IMR-90 (cell line): ENCODE results near the gene TDRKH. TPM values are rescaled to one million over a fixed set of nuclear protein-coding genes. Genes with fewer than 3 reads are reported as not detected.

ENCODE experiments used
- ATAC-seq: fragments of 200-7000 bp; cut with Tn5 transposase; 2 replicates; pipeline ENCODE4 v1.9.1; 2020; ENCODE audit warnings: low read depth, mild to moderate bottlenecking, moderate library complexity
- BruUV-seq: library from RNA; stranded (reverse); fragments of 400-500 nt; replicated peaks from 2 replicates; lab custom pipeline; 2021; lab: Mats Ljungman, UMichigan
- CTCF ChIA-PET: fragments of 300-600 bp; formaldehyde crosslinking; extraction: SDS; loops from one replicate; lab custom pipeline; 2021; ENCODE audit warnings: antibody characterized with exemption; lab: Yijun Ruan, JAX
- POLR2A ChIA-PET: fragments of 300-600 bp; sonication (Branson Sonifier 250); formaldehyde crosslinking; loops from one replicate; lab custom pipeline; 2022; ENCODE audit warnings: antibody characterized with exemption; ENCODE audit not compliant: unreplicated experiment; lab: Charles Lee
- DNase-seq: peaks from one replicate; pipeline ENCODE4 v3.0.0; 2013
- H2AFZ ChIP-seq: replicated peaks from 2 replicates; pipeline ENCODE3; 2013; ENCODE audit warnings: low read length, mild to moderate bottlenecking; ENCODE audit not compliant: poor library complexity
- H2AK5ac ChIP-seq: 2 replicates; pipeline ENCODE4 v1.6.1; 2013; ENCODE audit warnings: low read depth, low read length, inconsistent platforms
- H2AK9ac ChIP-seq: replicated peaks from 2 replicates; pipeline ENCODE3; 2013; ENCODE audit warnings: mild to moderate bottlenecking, low read depth, low read length, moderate library complexity; ENCODE audit not compliant: poor library complexity
- H2BK120ac ChIP-seq: 2 replicates; pipeline ENCODE4 v1.6.1; 2013; ENCODE audit warnings: low read depth, low read length, inconsistent platforms
- H2BK15ac ChIP-seq: 3 replicates; pipeline ENCODE4 v1.6.1; 2013; ENCODE audit warnings: low read depth, low read length, inconsistent platforms
- H2BK20ac ChIP-seq: 2 replicates; pipeline ENCODE4 v1.6.1; 2013; ENCODE audit warnings: low read depth, mild to moderate bottlenecking, inconsistent platforms, low read length, moderate library complexity
- H2BK5ac ChIP-seq: 2 replicates; pipeline ENCODE4 v1.6.1; 2013; ENCODE audit warnings: mild to moderate bottlenecking, low read depth, low read length, inconsistent platforms; ENCODE audit not compliant: poor library complexity, severe bottlenecking
- H3K14ac ChIP-seq: replicated peaks from 2 replicates; pipeline ENCODE4 v1.6.1; 2013; ENCODE audit warnings: low read depth, low read length, inconsistent platforms
- H3K18ac ChIP-seq: 2 replicates; pipeline ENCODE4 v1.6.1; 2013; ENCODE audit warnings: low read depth, low read length, control low read depth
- H3K23ac ChIP-seq: 2 replicates; pipeline ENCODE4 v1.6.1; 2013; ENCODE audit warnings: low read depth, low read length, inconsistent platforms
- H3K27ac ChIP-seq: 2 replicates; pipeline ENCODE4 v1.5.1; 2013; ENCODE audit warnings: mild to moderate bottlenecking, control low read depth, low read length; ENCODE audit not compliant: insufficient read depth
- H3K27me3 ChIP-seq: 2 replicates; pipeline ENCODE4 v1.6.1; 2013; ENCODE audit warnings: low read length; ENCODE audit not compliant: control insufficient read depth, insufficient read depth
- H3K36me3 ChIP-seq: 2 replicates; pipeline ENCODE4 v1.6.1; 2013; ENCODE audit warnings: low read length, mixed read lengths; ENCODE audit not compliant: control insufficient read depth, insufficient read depth
- H3K4ac ChIP-seq: 2 replicates; pipeline ENCODE4 v1.6.1; 2013; ENCODE audit warnings: low read depth, low read length, inconsistent platforms
- H3K4me1 ChIP-seq: 2 replicates; pipeline ENCODE4 v1.6.1; 2013; ENCODE audit warnings: low read length, mixed read lengths; ENCODE audit not compliant: control insufficient read depth, insufficient read depth
- H3K4me2 ChIP-seq: 2 replicates; pipeline ENCODE4 v1.6.1; 2013; ENCODE audit warnings: low read depth, mild to moderate bottlenecking, control low read depth, low read length, moderate library complexity
- H3K4me3 ChIP-seq: 2 replicates; pipeline ENCODE4 v1.5.1; 2013; ENCODE audit warnings: low read depth, mild to moderate bottlenecking, control low read depth, low read length, moderate library complexity; ENCODE audit not compliant: insufficient read depth
- H3K56ac ChIP-seq: 2 replicates; pipeline ENCODE4 v1.6.1; 2013; ENCODE audit warnings: low read length, inconsistent platforms; ENCODE audit not compliant: insufficient read depth; ENCODE audit errors: extremely low read depth
- H3K79me1 ChIP-seq, 2 experiments: 2 replicates each; pipeline ENCODE4 v1.6.1; 2013; ENCODE audit warnings: low read length in 2 of 2, inconsistent platforms in 1 of 2, low read depth in 1 of 2
- H3K9ac ChIP-seq: 2 replicates; pipeline ENCODE4 v1.6.1; 2013; ENCODE audit warnings: low read depth, low read length, control low read depth
- H3K9me1 ChIP-seq: 2 replicates; pipeline ENCODE4 v1.6.1; 2013; ENCODE audit warnings: low read length, inconsistent platforms; ENCODE audit not compliant: insufficient read depth
- H3K9me3 ChIP-seq: 2 replicates; pipeline ENCODE4 v1.6.1; 2013; ENCODE audit warnings: low read length; ENCODE audit not compliant: control insufficient read depth, insufficient read depth
- H4K20me1 ChIP-seq: 2 replicates; pipeline ENCODE4 v1.6.1; 2013; ENCODE audit warnings: low read length, inconsistent platforms; ENCODE audit not compliant: insufficient read depth
- H4K5ac ChIP-seq: 2 replicates; pipeline ENCODE4 v1.6.1; 2013; ENCODE audit warnings: mild to moderate bottlenecking, low read depth, low read length, control low read depth
- H4K8ac ChIP-seq, 2 experiments: 2 replicates each; pipeline ENCODE4 v1.6.1; 2013; ENCODE audit warnings: low read depth in 2 of 2, low read length in 2 of 2, control low read depth in 1 of 2, inconsistent platforms in 1 of 2
- H4K91ac ChIP-seq: 2 replicates; pipeline ENCODE4 v1.6.1; 2013; ENCODE audit warnings: low read depth, low read length, inconsistent platforms; ENCODE audit not compliant: insufficient read depth
- BHLHE40 ChIP-seq: fragments of 150-350 bp; IDR thresholded peaks from 2 replicates; pipeline ENCODE4 v1.6.1; 2016; ENCODE audit warnings: mild to moderate bottlenecking, low read depth, low read length
- CEBPB ChIP-seq: IDR thresholded peaks from 2 replicates; pipeline ENCODE4 v1.6.1; 2012; ENCODE audit warnings: low read depth, low read length, improper control_type of control experiment
- CHD1 ChIP-seq: IDR thresholded peaks from 2 replicates; pipeline ENCODE4 v1.6.1; 2012; ENCODE audit warnings: low read depth, low read length, improper control_type of control experiment
- FOS ChIP-seq: fragments of 150-350 bp; IDR thresholded peaks from 2 replicates; pipeline ENCODE4 v1.6.1; 2016; ENCODE audit warnings: low read depth, low read length
- MAFK ChIP-seq: IDR thresholded peaks from 2 replicates; pipeline ENCODE4 v1.6.1; 2012; ENCODE audit warnings: low read depth, low read length, improper control_type of control experiment
- MAZ ChIP-seq: IDR thresholded peaks from 2 replicates; pipeline ENCODE4 v1.6.1; 2012; ENCODE audit warnings: low read depth, mild to moderate bottlenecking, low read length, improper control_type of control experiment, moderate library complexity, borderline replicate concordance
- MXI1 ChIP-seq: IDR thresholded peaks from 2 replicates; pipeline ENCODE4 v1.6.1; 2012; ENCODE audit warnings: low read depth, mild to moderate bottlenecking, low read length, moderate library complexity, borderline replicate concordance
- NFE2L2 ChIP-seq: fragments of 150-350 bp; IDR thresholded peaks from 2 replicates; pipeline ENCODE4 v1.6.1; 2016; ENCODE audit warnings: low read depth, mild to moderate bottlenecking, low read length
- POLR2A ChIP-seq: IDR thresholded peaks from 2 replicates; pipeline ENCODE4 v1.6.1; 2012; ENCODE audit warnings: mild to moderate bottlenecking, low read depth, low read length
- RAD21 ChIP-seq: IDR thresholded peaks from 2 replicates; pipeline ENCODE4 v1.6.1; 2012; ENCODE audit warnings: low read length, improper control_type of control experiment
- RCOR1 ChIP-seq: IDR thresholded peaks from 2 replicates; pipeline ENCODE4 v1.6.1; 2012; ENCODE audit warnings: mild to moderate bottlenecking, low read length, improper control_type of control experiment; ENCODE audit not compliant: insufficient replicate concordance
- RFX5 ChIP-seq: IDR thresholded peaks from 2 replicates; pipeline ENCODE4 v1.8.0; 2012; ENCODE audit warnings: low read depth, mild to moderate bottlenecking, low read length, moderate library complexity
- SMC3 ChIP-seq: fragments of 150-350 bp; IDR thresholded peaks from 2 replicates; pipeline ENCODE4 v1.6.1; 2016; ENCODE audit warnings: low read depth, mild to moderate bottlenecking, antibody characterized with exemption, low read length, moderate library complexity
- WGBS, 2 experiments: methylation state at CpG; one replicate each; pipeline versions ENCODE4 v1.1.5 to v1.1.7; 2013; ENCODE audit warnings: missing lambda C conversion rate in 2 of 2; ENCODE audit not compliant: insufficient read length in 1 of 2; ENCODE audit errors: extremely low coverage in 2 of 2; 5-methylcytosine and 5-hydroxymethylcytosine counted together
- dilution Hi-C: fragments of 300-500 bp; cut with HindIII; formaldehyde crosslinking; loops from one replicate; pipeline ENCODE4 v1.14.3; 2018; ENCODE audit warnings: low sequenced_read_pairs; ENCODE audit not compliant: unreplicated experiment
- in situ Hi-C: fragments of 300-500 bp; cut with MboI; formaldehyde crosslinking; loops from 3 replicates; pipeline ENCODE4 v1.14.3; 2019; ENCODE audit warnings: low sequenced_read_pairs, inconsistent platforms, mixed read lengths
- intact Hi-C: fragments of 100-400 bp; cut with micrococcal nuclease; formaldehyde crosslinking; loops from 2 replicates; pipeline ENCODE4 v1.10.0; 2022
- polyA plus RNA-seq, 3 experiments: library from polyadenylated mRNA; depleted of rRNA; stranded (reverse); fragments of >200 nt; gene quantifications; 2 replicates each; pipeline ENCODE4 v1.2.3, GENCODE V29; 2012; ENCODE audit warnings: low replicate concordance in 1 of 3
- total RNA-seq: library from RNA; depleted of rRNA; stranded (reverse); fragments of >200 nt; gene quantifications from 2 replicates; pipeline ENCODE4 v1.2.3, GENCODE V29; 2012
- TF ChIP-seq, protein P1 (sequence below): conservative IDR thresholded peaks from 2 replicates; pipeline ENCODE4 v1.5.1; 2012; ENCODE audit warnings: mild to moderate bottlenecking, low read depth, low read length, improper control_type of control experiment
- TF ChIP-seq, protein P2 (sequence below): fragments of 150-350 bp; IDR thresholded peaks from 2 replicates; pipeline ENCODE4 v1.6.1; 2017; ENCODE audit warnings: mild to moderate bottlenecking, antibody characterized with exemption, low read length, low read depth
- TF ChIP-seq, protein P3 (sequence below): fragments of 150-350 bp; IDR thresholded peaks from 2 replicates; pipeline ENCODE4 v1.6.1; 2016; ENCODE audit warnings: low read depth, mild to moderate bottlenecking, low read length, moderate library complexity, borderline replicate concordance

TDRKH gene
- total and polyA plus RNA-seq, 2 of the 4 experiments (the other 2 are of a cell fraction), result 1.2 to 2.2 TPM

DNA sequence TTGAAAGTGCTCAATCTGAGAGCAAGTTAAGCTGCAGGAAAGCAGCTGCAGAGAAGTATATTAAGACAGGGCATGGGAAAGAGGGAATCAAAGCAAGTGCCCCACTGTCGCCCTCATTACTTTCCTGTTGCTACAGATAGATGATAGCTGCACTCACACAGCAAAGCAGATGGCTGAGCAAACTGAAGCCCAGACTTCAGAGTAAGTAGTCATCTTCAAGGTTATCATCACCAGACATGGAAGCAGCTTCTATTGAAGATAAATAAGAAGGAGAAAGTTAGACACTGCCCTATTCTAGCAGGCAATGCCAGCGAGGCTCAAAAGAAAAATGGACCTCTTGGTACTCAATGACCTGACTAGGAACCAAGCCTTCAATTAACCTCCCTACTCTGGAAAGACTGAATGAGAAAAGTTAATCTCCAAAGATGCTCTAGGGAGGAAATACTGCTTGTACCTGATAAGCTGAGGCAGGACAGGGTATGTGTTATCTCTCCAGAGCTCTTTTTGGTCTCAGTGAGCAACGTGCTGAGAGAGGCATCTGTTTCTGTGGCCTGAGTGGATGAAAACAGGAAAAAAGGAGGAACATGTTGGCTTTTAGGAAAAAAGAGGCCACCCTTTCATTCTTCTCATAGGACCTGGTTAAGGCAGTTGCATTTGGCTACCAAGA lies 15.9 kb downstream of the TDRKH start:
- no peak overlapping the region for H4K8ac ChIP-seq
- no peak overlapping the region for H3K4me2 ChIP-seq
- H3K36me3 ChIP-seq, result no peaks in the 10 kb centered on the region
- H3K4me1 ChIP-seq, result no peaks in the 10 kb centered on the region
- no peaks in the 10 kb centered on the region; the same call in 1 of the 2 replicates for H3K9me1 ChIP-seq
- WGBS, 2 experiments, result 20% methylated on average over 1 of the region's 3 CpGs; no CpG with 5 or more reads in 1 of the 2 experiments
- H2AK9ac ChIP-seq, result no peak overlapping the region
- no peak overlapping the region for H2AFZ ChIP-seq
- H4K20me1 ChIP-seq, result no peaks in the 10 kb centered on the region
- H3K9me3 ChIP-seq, result no peaks in the 10 kb centered on the region
- TF ChIP-seq MAZ (no peak), CHD1 (no peak), BHLHE40 (no peak), MAFK (no peak), FOS (no peak), CEBPB (no peak), SMC3 (no peak), RFX5 (no peak), RCOR1 (no peak), MXI1 (no peak), RAD21 (no peak), POLR2A (no peak), NFE2L2 (no peak)
- TF ChIP-seq, protein P1, sequence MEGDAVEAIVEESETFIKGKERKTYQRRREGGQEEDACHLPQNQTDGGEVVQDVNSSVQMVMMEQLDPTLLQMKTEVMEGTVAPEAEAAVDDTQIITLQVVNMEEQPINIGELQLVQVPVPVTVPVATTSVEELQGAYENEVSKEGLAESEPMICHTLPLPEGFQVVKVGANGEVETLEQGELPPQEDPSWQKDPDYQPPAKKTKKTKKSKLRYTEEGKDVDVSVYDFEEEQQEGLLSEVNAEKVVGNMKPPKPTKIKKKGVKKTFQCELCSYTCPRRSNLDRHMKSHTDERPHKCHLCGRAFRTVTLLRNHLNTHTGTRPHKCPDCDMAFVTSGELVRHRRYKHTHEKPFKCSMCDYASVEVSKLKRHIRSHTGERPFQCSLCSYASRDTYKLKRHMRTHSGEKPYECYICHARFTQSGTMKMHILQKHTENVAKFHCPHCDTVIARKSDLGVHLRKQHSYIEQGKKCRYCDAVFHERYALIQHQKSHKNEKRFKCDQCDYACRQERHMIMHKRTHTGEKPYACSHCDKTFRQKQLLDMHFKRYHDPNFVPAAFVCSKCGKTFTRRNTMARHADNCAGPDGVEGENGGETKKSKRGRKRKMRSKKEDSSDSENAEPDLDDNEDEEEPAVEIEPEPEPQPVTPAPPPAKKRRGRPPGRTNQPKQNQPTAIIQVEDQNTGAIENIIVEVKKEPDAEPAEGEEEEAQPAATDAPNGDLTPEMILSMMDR, result no peak
- TF ChIP-seq, protein P2, sequence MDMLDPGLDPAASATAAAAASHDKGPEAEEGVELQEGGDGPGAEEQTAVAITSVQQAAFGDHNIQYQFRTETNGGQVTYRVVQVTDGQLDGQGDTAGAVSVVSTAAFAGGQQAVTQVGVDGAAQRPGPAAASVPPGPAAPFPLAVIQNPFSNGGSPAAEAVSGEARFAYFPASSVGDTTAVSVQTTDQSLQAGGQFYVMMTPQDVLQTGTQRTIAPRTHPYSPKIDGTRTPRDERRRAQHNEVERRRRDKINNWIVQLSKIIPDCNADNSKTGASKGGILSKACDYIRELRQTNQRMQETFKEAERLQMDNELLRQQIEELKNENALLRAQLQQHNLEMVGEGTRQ, result no peak
- TF ChIP-seq, protein P3, sequence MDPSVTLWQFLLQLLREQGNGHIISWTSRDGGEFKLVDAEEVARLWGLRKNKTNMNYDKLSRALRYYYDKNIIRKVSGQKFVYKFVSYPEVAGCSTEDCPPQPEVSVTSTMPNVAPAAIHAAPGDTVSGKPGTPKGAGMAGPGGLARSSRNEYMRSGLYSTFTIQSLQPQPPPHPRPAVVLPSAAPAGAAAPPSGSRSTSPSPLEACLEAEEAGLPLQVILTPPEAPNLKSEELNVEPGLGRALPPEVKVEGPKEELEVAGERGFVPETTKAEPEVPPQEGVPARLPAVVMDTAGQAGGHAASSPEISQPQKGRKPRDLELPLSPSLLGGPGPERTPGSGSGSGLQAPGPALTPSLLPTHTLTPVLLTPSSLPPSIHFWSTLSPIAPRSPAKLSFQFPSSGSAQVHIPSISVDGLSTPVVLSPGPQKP, result no peak
- H3K9ac ChIP-seq, result no peak overlapping the region
- H2BK5ac ChIP-seq, result no peak overlapping the region
- no peak overlapping the region for H3K14ac ChIP-seq
- no peak overlapping the region for H2AK5ac ChIP-seq
- DNase-seq, result no peak
- no peak overlapping the region for H3K56ac ChIP-seq
- ChIA-PET POLR2A (no interaction called here), CTCF (no interaction called here)
- peaks cover 3% of the 10 kb centered on the region for H3K27me3 ChIP-seq
- no peak overlapping the region for H3K23ac ChIP-seq
- H4K5ac ChIP-seq, result no peak overlapping the region
- no peak overlapping the region for H4K91ac ChIP-seq
- no peak overlapping the region for H2BK20ac ChIP-seq
- no peak overlapping the region for H3K27ac ChIP-seq
- no peak for ATAC-seq
- no peak overlapping the region for H2BK15ac ChIP-seq
- intact Hi-C loops (no loop called here), dilution Hi-C loops (no loop called here), in situ Hi-C loops (no loop called here)
- no peak overlapping the region for H3K4me3 ChIP-seq
- BruUV-seq, result no TSS peak
- H3K4ac ChIP-seq, result no peak overlapping the region
- no peaks in the 10 kb centered on the region for H3K79me1 ChIP-seq
- no peak overlapping the region for H3K18ac ChIP-seq
- H2BK120ac ChIP-seq, result no peak overlapping the region
